Type B pancreatic cell (in vitro differentiated cells): ENCODE results near the gene CHEK1. TPM values are rescaled to one million over a fixed set of nuclear protein-coding genes. Genes with fewer than 3 reads are reported as not detected.

ENCODE experiments used
- DNase-seq: peaks from one replicate; pipeline ENCODE4 v3.0.0; 2021; ENCODE audit warnings: mixed read lengths; ENCODE audit not compliant: unreplicated experiment; ENCODE audit errors: extremely low spot score
- H3K27ac Mint-ChIP-seq: 2 replicates; pipeline ENCODE4 v1.8.0; 2021; ENCODE audit warnings: mild to moderate bottlenecking, mixed read lengths
- H3K27me3 Mint-ChIP-seq: 2 replicates; pipeline ENCODE4 v1.8.0; 2021; ENCODE audit warnings: mixed read lengths
- H3K36me3 Mint-ChIP-seq: 2 replicates; pipeline ENCODE4 v1.8.0; 2021; ENCODE audit warnings: mixed read lengths
- H3K4me1 Mint-ChIP-seq: one replicate; pipeline ENCODE4 v1.8.0; 2021; ENCODE audit warnings: mixed read lengths; ENCODE audit not compliant: unreplicated experiment
- H3K4me3 Mint-ChIP-seq: 2 replicates; pipeline ENCODE4 v1.8.0; 2021; ENCODE audit warnings: mild to moderate bottlenecking, mixed read lengths
- H3K9me3 Mint-ChIP-seq: 2 replicates; pipeline ENCODE4 v1.8.0; 2021; ENCODE audit warnings: mixed read lengths
- CTCF ChIP-seq: fragments of 200-600 bp; sonication (generic); conservative IDR thresholded peaks from 2 replicates; pipeline ENCODE4 v1.5.0; 2021; ENCODE audit warnings: antibody characterized with exemption, mild to moderate bottlenecking
- total RNA-seq: library from RNA; stranded (reverse); gene quantifications from 2 replicates; pipeline ENCODE4 v1.2.1, GENCODE V29; 2021; ENCODE audit warnings: low replicate concordance

CHEK1 gene
- total RNA-seq, 1 donor from 2014 or later = 54.1 TPM

GRCh38 chr11:125720781-125721180 lies 95.8 kb downstream of the CHEK1 start:
- Mint-ChIP-seq H3K36me3 (no peaks in the 10 kb centered on the region), H3K4me1 (no peaks in the 10 kb centered on the region), H3K27ac (no peak overlapping the region), H3K9me3 (no peaks in the 10 kb centered on the region), H3K27me3 (peaks cover 27% of the 10 kb centered on the region), H3K4me3 (no peak overlapping the region)
- no peak for DNase-seq
- TF ChIP-seq CTCF = no peak

- no peaks in the 10 kb centered on the region for H3K36me3 Mint-ChIP-seq
- H3K27ac Mint-ChIP-seq = no peak overlapping the region
- TF ChIP-seq CTCF = peak; percentile 38
- H3K27me3 Mint-ChIP-seq = peaks cover 32% of the 10 kb centered on the region
- no peak overlapping the region for H3K4me3 Mint-ChIP-seq
- no peaks in the 10 kb centered on the region for H3K4me1 Mint-ChIP-seq
- no peak for DNase-seq
- H3K9me3 Mint-ChIP-seq = no peaks in the 10 kb centered on the region
These were observed 99.2 kb downstream of the CHEK1 start for GRCh38 chr11:125724125-125724524.

Other genes starting within 250 kb of the CHEK1 start
- gene FEZ1, start 128.9 kb upstream of the CHEK1 start, total RNA-seq = 2.1 and 30.5 TPM in 2 replicates
- 102 and 114 TPM in 2 replicates for gene EI24, start 55.7 kb upstream of the CHEK1 start, total RNA-seq
- gene STT3A, start 32.3 kb upstream of the CHEK1 start, total RNA-seq = 157 and 166 TPM in 2 replicates
- gene ACRV1, start 55.7 kb downstream of the CHEK1 start, total RNA-seq = not detected in 2 replicates
- gene PATE1, start 121.1 kb downstream of the CHEK1 start, total RNA-seq = not detected in 2 replicates
- gene PATE2, start 153.7 kb downstream of the CHEK1 start, total RNA-seq = not detected in 2 replicates
- not detected in 2 replicates for gene PATE3, start 163.0 kb downstream of the CHEK1 start, total RNA-seq
- gene PATE4, start 208.2 kb downstream of the CHEK1 start, total RNA-seq = not detected in 2 replicates